Activated naive CD8-positive, alpha-beta T cell (primary cell): ENCODE measurements around the gene PHF21B.
"Not testable (repeated sequence)": the region's sequence is repeated elsewhere in the genome, so short reads cannot be mapped to it uniquely, and the experiment has no call there.

Experiments used
- H3K27ac Mint-ChIP-seq: one replicate; pipeline ENCODE4 v1.8.0; 2021; ENCODE audit warnings: mixed read lengths
- H3K27me3 Mint-ChIP-seq: one replicate; pipeline ENCODE4 v1.8.0; 2021; ENCODE audit warnings: mixed read lengths
- H3K36me3 Mint-ChIP-seq: one replicate; pipeline ENCODE4 v1.8.0; 2021; ENCODE audit warnings: mixed read lengths
- H3K4me1 Mint-ChIP-seq: one replicate; pipeline ENCODE4 v1.8.0; 2021; ENCODE audit warnings: low read depth, mixed read lengths
- H3K4me3 Mint-ChIP-seq: one replicate; pipeline ENCODE4 v1.8.0; 2021; ENCODE audit warnings: mild to moderate bottlenecking, mixed read lengths
- H3K9me3 Mint-ChIP-seq: one replicate; pipeline ENCODE4 v1.8.0; 2021; ENCODE audit warnings: low read depth, mixed read lengths

PHF21B gene

GRCh38 chr22:44904492-44905152, 105.2 kb downstream of the PHF21B start:
- not testable (repeated sequence) for H3K4me3 Mint-ChIP-seq, H3K27ac Mint-ChIP-seq, H3K9me3 Mint-ChIP-seq, H3K4me1 Mint-ChIP-seq, H3K36me3 Mint-ChIP-seq
- H3K27me3 Mint-ChIP-seq, result peaks cover 15% of the 10 kb centered on the region

- H3K36me3 Mint-ChIP-seq, H3K9me3 Mint-ChIP-seq, H3K4me1 Mint-ChIP-seq, H3K4me3 Mint-ChIP-seq, H3K27ac Mint-ChIP-seq: not testable (repeated sequence)
- H3K27me3 Mint-ChIP-seq, result peaks cover 15% of the 10 kb centered on the region
Observed at GRCh38 chr22:44903164-44903563, 106.6 kb downstream of the PHF21B start.

- Mint-ChIP-seq H3K27me3 (peaks cover 12% of the 10 kb centered on the region), H3K27ac (no peak overlapping the region), H3K9me3 (peaks cover 5% of the 10 kb centered on the region), H3K4me1 (no peaks in the 10 kb centered on the region), H3K4me3 (no peak overlapping the region), H3K36me3 (no peaks in the 10 kb centered on the region)
Observed at GRCh38 chr22:44901301-44901700, 108.5 kb downstream of the PHF21B start.

- H3K27ac Mint-ChIP-seq, result no peak overlapping the region
- no peak overlapping the region for H3K4me3 Mint-ChIP-seq
- peaks cover 9% of the 10 kb centered on the region for H3K27me3 Mint-ChIP-seq
- no peaks in the 10 kb centered on the region for H3K4me1 Mint-ChIP-seq
- H3K36me3 Mint-ChIP-seq, result no peaks in the 10 kb centered on the region
- H3K9me3 Mint-ChIP-seq, result peaks cover 5% of the 10 kb centered on the region
Observed at GRCh38 chr22:44898236-44898635, 111.6 kb downstream of the PHF21B start.

- Mint-ChIP-seq H3K9me3 (no peaks in the 10 kb centered on the region), H3K36me3 (no peaks in the 10 kb centered on the region), H3K4me3 (no peak overlapping the region), H3K4me1 (no peaks in the 10 kb centered on the region), H3K27me3 (peaks cover 2% of the 10 kb centered on the region), H3K27ac (no peak overlapping the region)
Observed at GRCh38 chr22:44895296-44896055, 114.3 kb downstream of the PHF21B start.

GRCh38 chr22:44894782-44895181, 115.0 kb downstream of the PHF21B start:
- Mint-ChIP-seq H3K4me1 (no peaks in the 10 kb centered on the region), H3K9me3 (no peaks in the 10 kb centered on the region), H3K4me3 (no peak overlapping the region), H3K27me3 (peaks cover 2% of the 10 kb centered on the region), H3K27ac (no peak overlapping the region), H3K36me3 (no peaks in the 10 kb centered on the region)

GRCh38 chr22:44894321-44894720, 115.5 kb downstream of the PHF21B start:
- H3K9me3 Mint-ChIP-seq, result no peaks in the 10 kb centered on the region
- H3K4me1 Mint-ChIP-seq, result no peaks in the 10 kb centered on the region
- H3K27me3 Mint-ChIP-seq, result peaks cover 2% of the 10 kb centered on the region
- no peak overlapping the region for H3K4me3 Mint-ChIP-seq
- H3K36me3 Mint-ChIP-seq, result no peaks in the 10 kb centered on the region
- H3K27ac Mint-ChIP-seq, result no peak overlapping the region

- H3K27ac Mint-ChIP-seq, result no peak overlapping the region
- peaks cover 2% of the 10 kb centered on the region for H3K27me3 Mint-ChIP-seq
- H3K4me1 Mint-ChIP-seq, result no peaks in the 10 kb centered on the region
Observed at GRCh38 chr22:44893731-44894080, 116.1 kb downstream of the PHF21B start.

GRCh38 chr22:44892803-44893730, 116.7 kb downstream of the PHF21B start:
- no peaks in the 10 kb centered on the region for H3K36me3 Mint-ChIP-seq
- H3K4me1 Mint-ChIP-seq, result no peaks in the 10 kb centered on the region
- no peak overlapping the region for H3K27ac Mint-ChIP-seq
- H3K4me3 Mint-ChIP-seq, result no peak overlapping the region
- no peaks in the 10 kb centered on the region for H3K9me3 Mint-ChIP-seq
- H3K27me3 Mint-ChIP-seq, result peaks cover 2% of the 10 kb centered on the region

More at GRCh38 chr22:44893731-44894080, 116.1 kb downstream of the PHF21B start:
- Mint-ChIP-seq H3K36me3 (no peaks in the 10 kb centered on the region), H3K9me3 (no peaks in the 10 kb centered on the region), H3K4me3 (no peak overlapping the region)

- H3K4me1 Mint-ChIP-seq, result no peaks in the 10 kb centered on the region
- H3K36me3 Mint-ChIP-seq, result no peaks in the 10 kb centered on the region
- no peak overlapping the region for H3K27ac Mint-ChIP-seq
- no peaks in the 10 kb centered on the region for H3K9me3 Mint-ChIP-seq
- peaks cover 2% of the 10 kb centered on the region for H3K27me3 Mint-ChIP-seq
- H3K4me3 Mint-ChIP-seq, result no peak overlapping the region
Observed at GRCh38 chr22:44892243-44892642, 117.6 kb downstream of the PHF21B start.

- H3K9me3 Mint-ChIP-seq, result no peaks in the 10 kb centered on the region
- H3K4me1 Mint-ChIP-seq, result no peaks in the 10 kb centered on the region
- no peak overlapping the region for H3K4me3 Mint-ChIP-seq
- H3K27ac Mint-ChIP-seq, result no peak overlapping the region
- H3K27me3 Mint-ChIP-seq, result peaks cover 2% of the 10 kb centered on the region
- no peaks in the 10 kb centered on the region for H3K36me3 Mint-ChIP-seq
Observed at GRCh38 chr22:44891791-44892190, 118.0 kb downstream of the PHF21B start.

GRCh38 chr22:44891293-44891747, 118.5 kb downstream of the PHF21B start:
- no peaks in the 10 kb centered on the region for H3K4me1 Mint-ChIP-seq
- H3K27ac Mint-ChIP-seq, result no peak overlapping the region
- no peaks in the 10 kb centered on the region for H3K9me3 Mint-ChIP-seq
- H3K4me3 Mint-ChIP-seq, result no peak overlapping the region
- H3K36me3 Mint-ChIP-seq, result no peaks in the 10 kb centered on the region
- peaks cover 2% of the 10 kb centered on the region for H3K27me3 Mint-ChIP-seq

GRCh38 chr22:44890416-44891292, 119.2 kb downstream of the PHF21B start:
- H3K4me3 Mint-ChIP-seq, result no peak overlapping the region

GRCh38 chr22:44889255-44889878, 120.4 kb downstream of the PHF21B start:
- Mint-ChIP-seq H3K9me3 (no peaks in the 10 kb centered on the region), H3K36me3 (no peaks in the 10 kb centered on the region), H3K27me3 (peaks cover 2% of the 10 kb centered on the region), H3K4me3 (no peak overlapping the region), H3K27ac (no peak overlapping the region), H3K4me1 (no peaks in the 10 kb centered on the region)

More at GRCh38 chr22:44890416-44891292, 119.2 kb downstream of the PHF21B start:
- Mint-ChIP-seq H3K4me1 (no peaks in the 10 kb centered on the region), H3K36me3 (no peaks in the 10 kb centered on the region), H3K9me3 (no peaks in the 10 kb centered on the region), H3K27ac (no peak overlapping the region), H3K27me3 (peaks cover 2% of the 10 kb centered on the region)
